HFFc6 (cell line): Measurements from ENCODE around the gene CPLANE2. TPM values are rescaled to one million over a fixed set of nuclear protein-coding genes. Genes with fewer than 3 reads are reported as not detected.
A peak's percentile ranks its signal among the peaks of the same experiment; 100 is the strongest.

Source experiments
- DNase-seq: peaks from one replicate; pipeline ENCODE4 v3.0.0-alpha.2; 2018
- H3K27ac Mint-ChIP-seq: 2 replicates; pipeline ENCODE4 v1.8.0; 2020; ENCODE audit warnings: mild to moderate bottlenecking, mixed read lengths
- H3K27me3 Mint-ChIP-seq: 2 replicates; pipeline ENCODE4 v1.8.0; 2021; ENCODE audit warnings: mild to moderate bottlenecking, moderate library complexity, mixed read lengths; ENCODE audit not compliant: insufficient read depth
- H3K36me3 Mint-ChIP-seq: 2 replicates; pipeline ENCODE4 v1.8.0; 2021; ENCODE audit warnings: low read depth, mixed read lengths
- H3K4me1 Mint-ChIP-seq: 2 replicates; pipeline ENCODE4 v1.8.0; 2020; ENCODE audit warnings: low read depth, mixed read lengths
- H3K4me3 Mint-ChIP-seq: 2 replicates; pipeline ENCODE4 v1.8.0; 2020; ENCODE audit warnings: mild to moderate bottlenecking, moderate library complexity, mixed read lengths
- H3K9me3 Mint-ChIP-seq: 2 replicates; pipeline ENCODE4 v1.8.0; 2020; ENCODE audit warnings: mild to moderate bottlenecking, mixed read lengths
- CTCF ChIP-seq: fragments of 200-600 bp; sonication (generic); IDR thresholded peaks from 2 replicates; pipeline ENCODE4 v1.5.0; 2021; ENCODE audit warnings: antibody characterized with exemption, mild to moderate bottlenecking
- total RNA-seq, 6 experiments: library from RNA; stranded (reverse); fragmentation: NEBNext Ultra II Directional; extraction: Animal tissue kit (Norgen Biotek cat#: 25700); gene quantifications; 2 replicates in 1 of 6; 3 replicates in 5 of 6; pipeline ENCODE4 v1.2.3, GENCODE V29; 2021

Gene CPLANE2
- total RNA-seq, 6 experiments from 2014 or later = 6.5 to 11.8 (median 7.5) TPM

- Mint-ChIP-seq H3K27me3 (peaks cover 8% of the 10 kb centered on the region; the same call in 1 of the 2 replicates), H3K4me1 (peaks cover 22% of the 10 kb centered on the region), H3K36me3 (peaks cover 5% of the 10 kb centered on the region; the same call in 1 of the 2 replicates), H3K27ac (no peak overlapping the region), H3K4me3 (peak overlapping the region; percentile 46; the same call in 1 of the 2 replicates), H3K9me3 (no peaks in the 10 kb centered on the region)
- TF ChIP-seq CTCF = peak; percentile 90
- peak; percentile 65 for DNase-seq
Measured at GRCh38 chr1:16243936-16244649, 7.1 kb upstream of the CPLANE2 start.

GRCh38 chr1:16243215-16243610, 6.2 kb upstream of the CPLANE2 start:
- Mint-ChIP-seq H3K27me3 (peaks cover 8% of the 10 kb centered on the region; the same call in 1 of the 2 replicates), H3K27ac (no peak overlapping the region), H3K4me3 (no peak overlapping the region), H3K9me3 (no peaks in the 10 kb centered on the region), H3K4me1 (peaks cover 14% of the 10 kb centered on the region), H3K36me3 (no peaks in the 10 kb centered on the region)
- no peak for TF ChIP-seq CTCF
- no peak for DNase-seq

GRCh38 chr1:16242556-16243214, 5.7 kb upstream of the CPLANE2 start:
- Mint-ChIP-seq H3K4me1 (peaks cover 11% of the 10 kb centered on the region), H3K27ac (no peak overlapping the region), H3K9me3 (no peaks in the 10 kb centered on the region), H3K4me3 (no peak overlapping the region), H3K36me3 (no peaks in the 10 kb centered on the region), H3K27me3 (peaks cover 8% of the 10 kb centered on the region; the same call in 1 of the 2 replicates)
- no peak for TF ChIP-seq CTCF
- no peak for DNase-seq

- H3K27ac Mint-ChIP-seq = no peak overlapping the region
- no peak for TF ChIP-seq CTCF
- no peak overlapping the region for H3K4me3 Mint-ChIP-seq
- no peaks in the 10 kb centered on the region for H3K9me3 Mint-ChIP-seq
- no peaks in the 10 kb centered on the region for H3K36me3 Mint-ChIP-seq
- H3K27me3 Mint-ChIP-seq = peaks cover 8% of the 10 kb centered on the region; the same call in 1 of the 2 replicates
- H3K4me1 Mint-ChIP-seq = peaks cover 18% of the 10 kb centered on the region
- DNase-seq = no peak
Measured at GRCh38 chr1:16241221-16241708, 4.3 kb upstream of the CPLANE2 start.

- no peak overlapping the region for H3K27ac Mint-ChIP-seq
- DNase-seq = no peak
Measured at GRCh38 chr1:16239972-16240491, 3.0 kb upstream of the CPLANE2 start.

More at GRCh38 chr1:16239972-16240491, 3.0 kb upstream of the CPLANE2 start:
- no peak overlapping the region for H3K4me3 Mint-ChIP-seq
- no peaks in the 10 kb centered on the region for H3K9me3 Mint-ChIP-seq
- no peaks in the 10 kb centered on the region for H3K36me3 Mint-ChIP-seq
- peaks cover 7% of the 10 kb centered on the region; the same call in 1 of the 2 replicates for H3K27me3 Mint-ChIP-seq
- H3K4me1 Mint-ChIP-seq = peaks cover 24% of the 10 kb centered on the region
- no peak for TF ChIP-seq CTCF
